HG02759 (cell line): ENCODE results near the gene AGO3.
"Not testable (repeated sequence)": the region's sequence is repeated elsewhere in the genome, so short reads cannot be mapped to it uniquely, and the experiment has no call there.

ENCODE experiments used
- ATAC-seq: cut with Tn5 transposase; IDR thresholded peaks from one replicate; pipeline ENCODE4 v1.9.1; 2021; ENCODE audit warnings: mild to moderate bottlenecking, moderate library complexity; ENCODE audit not compliant: unreplicated experiment

The AGO3 gene

DNA sequence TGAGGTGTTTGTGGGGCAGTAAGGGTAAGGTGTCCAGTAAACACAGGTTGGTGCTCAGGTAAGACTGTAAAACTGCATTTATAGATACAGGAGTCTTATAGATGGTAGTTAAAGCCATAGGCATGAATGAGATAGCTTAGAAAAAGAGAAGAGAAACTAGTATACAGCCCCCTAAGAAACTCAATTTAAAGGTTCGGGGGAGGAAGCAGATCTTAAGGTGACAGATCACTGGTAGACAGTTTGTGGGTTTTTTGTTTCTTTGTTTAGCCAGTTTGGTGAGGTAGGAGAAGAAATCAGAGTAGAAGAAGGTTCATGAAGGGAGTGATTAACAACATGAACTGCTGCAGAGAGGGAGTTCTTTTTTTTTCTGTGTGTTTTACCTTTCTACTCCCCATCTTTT lies 6.1 kb upstream of the AGO3 start:
- no peak for ATAC-seq

DNA sequence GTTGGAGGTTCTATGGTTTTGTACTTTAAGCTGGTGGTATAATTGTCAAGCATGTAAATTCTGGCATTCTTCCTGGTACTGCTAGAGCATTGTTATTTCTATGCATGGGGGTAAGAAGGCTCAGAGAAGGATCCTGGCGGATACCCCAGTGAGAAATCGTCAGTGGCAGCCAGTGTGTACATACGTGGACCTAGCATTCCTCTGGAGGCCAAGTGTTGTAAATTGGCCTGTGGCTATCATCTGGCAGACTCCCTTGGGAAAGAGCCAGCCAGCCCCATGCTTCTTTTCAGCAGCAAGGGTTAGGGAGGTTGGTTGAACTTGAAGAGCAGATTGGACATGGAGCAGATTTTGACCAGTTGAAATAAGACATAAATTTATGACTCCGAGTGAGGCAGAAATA lies 5.2 kb upstream of the AGO3 start:
- ATAC-seq = no peak

DNA sequence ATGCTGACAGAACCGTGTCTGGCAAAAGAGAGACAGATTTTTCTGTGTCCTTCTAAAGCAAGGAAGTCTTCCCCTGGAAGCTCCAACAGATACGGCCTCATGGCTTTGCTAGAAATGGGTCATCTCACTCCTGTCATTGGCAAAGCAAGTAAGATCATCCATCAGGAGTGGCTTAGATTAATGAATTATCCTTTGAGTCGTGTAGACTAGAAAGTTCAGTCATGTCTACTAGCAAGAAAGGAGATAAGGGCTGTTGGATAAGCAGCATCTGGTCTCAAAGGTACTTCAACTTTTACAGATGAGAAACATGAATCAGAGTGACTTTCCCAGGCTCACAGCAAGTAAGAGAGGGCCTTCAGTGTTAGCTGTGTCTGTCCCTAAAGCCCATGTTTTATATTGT lies 3.4 kb upstream of the AGO3 start:
- no peak for ATAC-seq

DNA sequence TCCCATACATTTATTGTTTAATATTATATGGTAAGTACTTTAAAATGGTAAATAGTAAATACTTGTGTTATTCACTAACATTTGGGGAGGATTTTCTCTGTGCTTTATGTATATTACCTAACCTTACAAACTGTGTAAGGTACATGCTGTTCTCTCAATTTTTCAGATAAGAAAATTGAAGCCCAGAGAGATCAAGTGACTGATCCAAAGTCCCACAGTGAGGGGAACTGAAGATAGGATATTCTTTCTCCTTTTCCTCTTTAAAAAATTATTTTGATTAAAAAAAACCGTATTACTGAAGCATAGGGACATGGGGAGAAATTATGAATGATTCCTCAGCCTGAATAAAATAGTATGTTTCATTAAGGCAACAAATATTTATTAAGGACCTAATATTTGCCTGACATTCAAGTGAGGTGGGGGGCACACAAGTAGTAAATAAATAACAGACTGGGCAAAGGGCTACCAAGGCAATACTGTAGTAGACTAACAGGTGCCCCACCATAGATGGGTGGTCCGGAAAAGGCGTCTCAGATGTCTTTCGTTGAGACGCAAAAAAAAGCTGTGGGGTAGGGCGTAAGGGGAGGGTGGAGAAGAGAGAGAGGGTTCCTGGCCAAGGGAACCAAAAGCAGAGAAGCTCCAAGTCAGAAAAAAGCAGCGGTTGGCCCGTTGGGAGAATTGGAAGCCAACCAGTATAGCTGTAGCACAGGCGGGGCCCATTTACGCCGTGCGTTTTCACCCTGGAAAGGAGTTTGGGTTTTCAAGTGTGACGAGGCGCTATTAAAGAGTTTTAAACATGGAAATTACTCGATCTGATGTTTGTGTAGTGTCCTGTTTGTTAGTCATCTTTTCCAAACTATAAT lies 944 bp upstream of the AGO3 start:
- no peak for ATAC-seq

DNA sequence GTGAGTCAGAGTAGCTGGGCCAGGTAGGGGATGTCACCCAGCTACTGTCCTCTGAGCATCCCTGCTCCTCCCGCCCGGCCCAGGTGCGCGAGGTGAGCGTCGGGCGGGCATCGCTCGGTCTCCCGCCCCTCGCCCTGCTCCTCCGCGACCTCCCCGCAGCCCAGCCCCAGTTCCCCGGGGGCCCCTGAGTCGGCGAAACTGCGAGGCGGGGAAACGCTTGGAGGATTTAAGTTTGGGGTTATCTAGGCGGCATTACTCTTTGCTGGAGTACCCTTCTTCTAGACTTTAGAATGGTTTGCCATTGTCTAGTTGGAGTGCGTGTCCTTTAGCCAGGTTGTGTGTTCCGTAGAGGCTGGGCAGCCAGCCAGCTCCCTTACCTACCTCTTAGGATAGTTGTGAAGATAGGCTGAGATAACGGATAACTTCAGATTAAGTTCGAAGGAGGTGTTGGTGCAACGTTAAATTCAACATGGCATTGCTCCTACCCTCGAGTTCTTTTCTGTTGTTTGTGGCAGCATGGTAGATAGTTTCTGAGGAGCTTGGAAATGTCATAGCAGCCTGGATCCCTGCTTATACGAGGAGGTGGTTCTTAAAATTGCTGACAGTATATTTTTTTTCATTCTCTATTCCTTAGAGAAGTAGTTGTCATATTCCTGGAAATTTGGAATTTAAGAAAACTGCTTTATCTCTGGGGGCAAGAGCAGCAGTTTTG lies 697 bp downstream of the AGO3 start:
- peak; percentile 36 for ATAC-seq

DNA sequence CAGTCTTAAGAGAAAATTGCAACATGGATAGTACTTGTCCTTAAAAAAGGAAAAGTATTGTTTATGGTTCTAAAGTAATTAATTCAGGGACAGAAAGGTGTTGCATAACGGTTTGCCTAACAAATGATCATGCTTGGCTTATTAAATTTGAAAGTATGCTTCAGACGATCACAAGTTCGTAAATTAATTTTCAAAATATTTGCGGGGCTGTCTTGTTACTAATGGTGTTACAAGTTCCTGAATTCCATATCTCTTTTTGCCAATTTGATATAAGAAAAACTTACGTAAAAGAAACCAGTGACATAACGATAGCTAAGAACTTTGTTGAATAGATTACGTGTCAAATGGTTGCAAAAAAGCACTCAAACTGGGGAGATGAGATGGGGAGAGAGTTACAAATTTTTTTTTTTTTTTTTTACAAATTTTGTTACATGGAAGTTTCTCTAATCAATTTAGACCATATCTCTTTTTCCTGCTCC lies 1.3 kb downstream of the AGO3 start:
- ATAC-seq = no peak

DNA sequence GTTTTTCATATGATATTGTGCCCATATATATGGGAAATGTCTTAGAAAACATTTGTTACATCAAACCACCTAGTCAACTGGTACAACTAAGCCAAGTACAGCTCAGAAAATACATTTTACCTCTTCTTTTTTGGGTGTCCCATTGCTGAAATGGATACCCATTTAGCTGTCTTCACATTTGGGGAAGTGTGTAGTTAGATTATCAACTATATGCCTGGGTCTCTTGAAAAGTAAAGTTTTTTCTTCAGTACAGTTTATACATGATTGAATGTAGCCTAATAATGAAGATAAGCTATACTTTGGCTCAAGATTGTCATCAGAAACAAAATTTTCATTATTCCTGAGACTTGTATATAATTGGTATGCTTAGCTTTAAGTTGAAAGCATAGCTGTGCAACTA lies 2.0 kb downstream of the AGO3 start:
- ATAC-seq = no peak

DNA sequence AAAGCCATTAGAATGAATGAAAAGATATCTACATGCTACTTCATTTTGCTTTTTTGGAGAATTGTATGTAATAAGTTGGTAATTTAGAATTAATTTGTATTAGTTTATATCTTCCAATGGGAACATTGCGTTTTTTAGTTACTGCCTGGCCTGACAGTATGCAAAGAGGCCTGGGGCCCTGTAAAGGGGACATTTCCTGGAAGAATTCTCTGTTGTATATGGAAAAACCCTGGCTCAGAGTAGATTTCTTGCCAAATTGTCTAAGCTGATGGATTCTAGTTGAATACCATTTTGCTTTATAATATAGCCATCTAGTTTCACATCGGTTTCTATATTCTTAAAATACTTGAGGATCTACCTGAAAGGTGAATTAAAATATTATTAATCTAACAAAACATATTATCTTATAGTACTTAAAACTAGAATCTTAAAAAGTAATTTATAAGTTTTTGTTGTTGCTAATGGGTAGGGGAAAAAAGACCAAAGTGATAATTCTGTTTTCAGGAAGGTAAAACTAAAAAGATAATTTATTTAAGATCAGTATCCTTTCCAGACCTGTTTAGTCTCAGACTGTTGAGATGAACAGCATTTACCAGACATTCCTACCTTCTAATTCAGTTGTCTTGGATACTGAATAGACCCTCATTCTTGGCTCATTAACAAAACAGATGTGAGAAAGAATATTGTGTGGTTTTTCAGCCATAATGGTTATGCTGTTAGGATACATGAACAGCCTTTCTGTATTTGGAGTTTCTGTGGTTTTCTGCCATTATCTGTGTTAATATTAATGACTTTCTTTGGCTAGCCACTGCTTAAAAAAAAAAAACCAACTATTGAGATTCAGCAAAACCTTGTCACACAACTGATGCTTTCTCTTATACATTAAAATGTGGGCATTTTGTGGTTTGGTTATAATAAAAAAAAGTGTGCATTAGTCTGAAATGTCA lies 4.8 kb downstream of the AGO3 start:
- ATAC-seq = no peak

DNA sequence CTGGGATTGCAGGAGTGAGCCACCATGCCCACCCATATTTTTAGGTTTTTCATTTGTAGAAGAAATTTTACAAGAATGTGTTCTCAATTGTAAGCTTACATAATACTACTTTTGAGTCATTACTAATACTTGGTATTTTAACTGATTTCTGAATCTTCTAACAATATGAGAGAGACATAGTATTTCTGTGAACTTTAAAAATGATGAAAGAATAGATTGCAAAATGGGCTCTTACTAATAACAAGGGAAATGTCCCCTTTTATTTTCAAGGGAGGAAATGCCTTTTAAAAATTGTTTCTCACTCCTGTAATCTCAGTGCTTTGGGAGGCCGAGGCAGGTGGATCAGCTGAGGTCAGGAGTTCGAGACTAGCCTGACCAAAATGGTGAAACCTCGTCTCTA lies 5.9 kb downstream of the AGO3 start:
- ATAC-seq = no peak

DNA sequence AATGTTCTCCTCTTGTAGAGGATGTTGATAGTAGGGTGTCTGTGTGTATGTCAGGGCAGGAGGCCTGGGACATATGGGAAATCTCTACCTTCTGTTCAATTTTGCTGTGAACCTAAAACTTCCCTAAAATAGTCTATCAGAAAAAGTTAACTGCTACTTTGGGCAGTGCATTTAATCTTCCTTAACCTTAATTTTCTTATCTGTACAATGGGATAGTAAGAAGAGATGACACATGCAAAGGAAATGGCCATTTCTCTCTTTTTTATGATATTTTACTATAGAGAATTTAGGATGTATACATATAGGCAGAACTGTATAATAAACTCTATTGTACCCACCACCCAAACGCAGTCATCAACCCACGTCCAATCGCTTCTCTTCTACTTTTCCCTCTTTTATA lies 8.6 kb downstream of the AGO3 start:
- no peak for ATAC-seq

DNA sequence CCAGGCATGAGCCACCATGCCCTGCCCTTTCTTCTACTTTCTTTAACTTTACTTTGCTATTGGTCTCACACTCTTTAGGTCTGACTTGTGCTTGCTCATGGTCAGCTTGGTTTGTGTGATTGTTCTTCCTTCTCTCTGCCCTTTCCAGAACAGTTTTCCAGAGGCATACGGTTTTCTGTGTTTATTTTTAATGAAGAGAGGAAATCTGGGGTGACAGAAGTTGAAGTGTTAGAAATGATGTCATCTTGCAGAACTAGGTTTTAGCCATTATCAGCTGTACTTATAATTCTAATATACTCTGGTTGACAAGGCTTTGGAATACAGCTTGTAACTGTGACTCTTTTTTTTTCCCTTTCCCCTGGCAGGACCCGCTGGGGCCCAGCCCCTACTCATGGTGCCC lies 14.4 kb downstream of the AGO3 start:
- ATAC-seq = no peak

DNA sequence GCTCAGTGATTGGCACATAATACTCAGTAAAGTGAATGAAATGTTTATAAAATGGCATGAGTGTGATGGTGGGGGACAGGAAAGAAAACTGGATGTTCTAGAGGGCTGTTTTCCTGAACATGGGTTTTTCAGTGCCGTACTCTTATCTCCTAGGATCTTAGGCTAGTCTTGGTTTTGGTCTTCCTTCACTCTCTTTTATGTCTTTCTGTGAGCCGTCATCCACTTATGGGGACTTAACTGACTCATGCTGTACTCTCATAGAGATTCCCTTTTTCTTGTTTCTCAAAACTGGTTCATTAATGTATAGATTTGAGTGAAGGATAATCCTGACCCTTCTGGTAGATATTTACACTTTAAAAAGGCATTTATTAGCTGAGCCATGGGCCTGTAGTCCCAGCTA lies 16.6 kb downstream of the AGO3 start:
- no peak for ATAC-seq

DNA sequence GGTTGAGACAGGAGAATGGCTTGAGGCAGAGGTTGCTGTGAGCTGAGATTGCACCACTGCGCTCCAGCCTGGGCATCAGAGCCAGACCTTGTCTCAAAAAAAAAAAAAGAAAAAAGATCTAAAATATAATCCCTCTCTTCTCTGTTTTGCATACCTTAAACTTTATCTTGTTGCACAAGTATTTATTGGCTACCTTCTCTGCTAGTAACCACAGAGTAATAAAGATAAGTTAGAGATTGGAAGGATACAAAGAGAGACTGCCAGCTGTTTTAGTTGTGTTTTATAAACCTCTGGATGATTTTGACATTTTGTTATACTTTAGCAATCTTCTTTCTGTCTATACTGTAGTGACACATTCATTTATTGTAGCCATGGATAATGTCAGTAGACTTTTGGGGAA lies 27.7 kb downstream of the AGO3 start:
- ATAC-seq = no peak

DNA sequence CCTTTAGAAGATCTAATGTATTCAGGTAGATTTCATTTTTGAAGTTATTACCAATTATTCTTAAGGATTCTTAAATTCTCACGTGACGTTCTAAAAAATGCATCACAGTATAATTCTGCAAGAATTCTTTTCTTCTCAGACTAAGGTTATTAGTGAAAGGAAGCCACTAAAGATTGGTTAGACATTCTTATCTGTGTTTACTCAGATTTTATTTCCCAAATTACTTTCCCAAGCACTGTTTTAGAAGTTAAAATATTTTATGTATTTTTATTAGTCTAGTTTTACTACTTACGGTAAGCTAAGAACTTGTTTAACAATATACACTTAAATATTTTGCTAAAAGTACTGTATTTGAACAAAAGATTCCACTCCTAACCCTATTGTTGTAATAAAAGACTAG lies 28.4 kb downstream of the AGO3 start:
- ATAC-seq = no peak

DNA sequence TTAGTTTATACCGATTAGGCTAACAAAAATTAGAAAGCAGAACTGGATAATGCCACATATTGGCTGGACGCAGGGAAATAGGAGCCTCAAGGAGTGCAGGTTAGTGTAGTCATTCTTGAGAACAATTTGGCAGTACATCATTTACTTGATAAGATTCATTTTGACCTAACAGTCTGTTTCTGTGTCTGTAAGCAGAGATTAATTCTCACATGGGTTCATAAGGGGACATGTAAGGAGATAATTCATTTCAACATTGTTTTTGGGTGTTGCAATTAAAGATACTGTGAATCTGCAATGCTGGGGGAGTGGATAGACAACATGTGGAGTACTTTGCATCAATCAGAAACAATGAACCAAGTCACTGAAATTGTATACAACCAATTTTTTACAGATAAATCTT lies 32.0 kb downstream of the AGO3 start:
- ATAC-seq = no peak

DNA sequence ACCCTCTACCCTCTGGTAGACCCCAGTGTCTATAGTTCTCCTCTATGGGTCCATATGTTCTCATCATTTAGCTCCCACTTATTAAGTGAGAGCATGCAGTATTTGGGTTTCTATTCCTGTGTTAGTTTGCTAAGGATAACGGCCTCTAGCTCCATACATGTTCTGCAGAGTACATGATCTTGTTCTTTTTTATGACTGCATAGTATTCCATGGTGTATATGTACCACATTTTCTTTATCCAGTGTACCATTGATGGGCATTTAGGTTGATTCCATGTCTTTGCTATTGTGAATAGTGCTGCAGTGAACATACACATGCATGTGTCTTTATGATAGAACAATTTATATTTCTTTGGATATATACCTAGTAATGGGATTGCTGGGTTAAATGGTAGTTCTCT lies 33.4 kb downstream of the AGO3 start:
- ATAC-seq = not testable (repeated sequence)

DNA sequence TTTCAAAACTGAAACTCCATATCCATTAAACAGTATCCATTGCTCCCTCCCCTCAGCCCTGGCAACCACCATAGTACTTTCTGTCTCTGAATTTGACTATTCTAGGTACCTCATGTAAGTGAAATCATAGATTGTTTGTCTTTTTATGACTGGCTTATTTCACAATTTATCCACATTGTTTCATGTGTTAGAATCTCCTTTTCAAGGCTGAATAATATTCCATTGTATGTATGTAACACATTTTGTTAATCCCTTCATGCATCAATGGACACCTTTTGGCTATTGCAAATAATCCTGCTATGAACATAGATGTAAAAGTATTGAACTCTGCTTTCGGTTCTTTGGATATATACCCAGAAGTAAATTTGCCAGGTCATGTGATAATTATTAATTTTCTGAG lies 37.5 kb downstream of the AGO3 start:
- no peak for ATAC-seq

DNA sequence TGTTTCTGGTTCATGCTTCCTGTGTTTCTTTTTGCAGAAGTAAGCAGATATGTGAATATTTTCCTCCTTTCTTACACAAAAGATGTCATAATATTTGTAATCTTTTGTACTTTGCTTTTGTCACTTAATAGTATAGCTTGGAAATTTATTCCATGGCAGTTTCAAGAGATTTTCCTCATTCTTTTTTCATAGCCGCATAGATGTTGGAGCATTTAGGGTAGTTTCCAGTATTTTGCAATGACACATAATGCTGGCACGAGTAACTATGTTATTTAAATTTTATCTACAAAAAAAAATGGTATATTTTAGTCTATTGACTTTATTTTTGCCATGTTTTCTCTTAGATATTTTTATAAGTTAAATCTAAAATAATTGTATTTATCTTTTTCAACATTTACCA lies 40.7 kb downstream of the AGO3 start:
- ATAC-seq = no peak

DNA sequence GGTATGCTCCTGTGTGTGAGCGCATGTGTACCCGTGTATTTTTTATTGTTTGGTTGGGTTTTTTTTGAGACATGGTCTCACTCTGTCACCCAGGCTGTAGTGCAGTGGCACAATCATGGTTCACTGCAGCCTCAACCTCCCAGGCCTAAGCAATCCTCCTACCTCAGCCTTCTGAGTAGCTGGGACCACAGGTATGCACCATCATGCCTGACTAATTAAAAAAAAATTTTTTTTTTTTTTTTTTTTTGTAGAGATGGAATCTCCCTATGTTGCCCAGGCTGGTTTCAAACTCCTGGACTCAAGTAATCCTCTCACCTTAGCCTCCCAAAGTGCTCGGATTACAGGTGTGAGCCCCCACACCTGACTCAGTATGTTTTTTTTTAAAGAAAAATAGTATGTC lies 41.7 kb downstream of the AGO3 start:
- ATAC-seq = not testable (repeated sequence)

DNA sequence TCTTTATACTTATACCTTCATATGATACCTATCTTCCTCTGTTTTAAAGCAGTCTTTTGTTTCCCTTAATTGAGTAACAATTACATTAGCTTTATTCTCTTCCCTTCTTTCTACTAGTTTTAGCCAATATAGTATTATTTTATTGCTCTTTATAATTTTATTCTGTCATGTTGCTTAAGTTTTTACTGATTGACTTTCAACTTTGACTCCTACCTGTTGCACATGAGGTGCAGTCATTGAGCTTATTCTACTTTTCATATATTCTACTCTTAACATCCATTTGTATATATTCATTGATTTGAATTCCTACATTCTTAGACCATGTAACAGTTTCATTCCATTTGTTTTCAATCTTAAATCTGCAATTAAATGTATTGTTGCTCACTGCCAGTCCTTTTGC lies 49.2 kb downstream of the AGO3 start:
- no peak for ATAC-seq

DNA sequence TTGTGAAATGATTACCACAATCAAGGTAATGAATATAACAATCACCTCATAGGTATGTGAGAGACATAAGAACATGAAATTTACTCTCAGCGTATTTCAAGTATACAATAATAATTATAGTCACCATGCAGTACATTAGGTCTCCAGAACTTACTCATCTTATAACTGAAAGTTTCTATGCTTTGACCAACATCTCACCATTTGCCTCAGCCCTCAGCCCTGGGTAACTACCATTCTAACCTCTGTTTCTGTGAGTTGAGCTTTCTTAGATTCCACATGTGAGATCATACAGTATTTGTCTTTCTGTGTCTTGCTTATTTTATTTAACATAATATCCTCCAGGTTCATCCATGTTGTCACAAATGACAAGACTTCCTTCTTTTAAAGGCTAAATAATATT lies 57.3 kb downstream of the AGO3 start:
- no peak for ATAC-seq
